WTC11 (cell line): ENCODE data around the gene BAG1. TPM values are rescaled to one million over a fixed set of nuclear protein-coding genes. Genes with fewer than 3 reads are reported as not detected.

ENCODE experiments used
- ATAC-seq: fragments of 200-7000 bp; cut with Tn5 transposase; 2 replicates; pipeline ENCODE4 v1.10.0; 2021; ENCODE audit warnings: mild to moderate bottlenecking, moderate library complexity
- CTCF ChIA-PET: fragments of 300-600 bp; sonication (Branson Sonifier 250); formaldehyde crosslinking; loops from one replicate; lab custom pipeline; 2021; ENCODE audit warnings: antibody characterized with exemption; lab: Charles Lee
- POLR2A ChIA-PET: fragments of 350-600 bp; sonication (Branson Sonifier 250); formaldehyde crosslinking; loops from one replicate; lab custom pipeline; 2021; ENCODE audit warnings: antibody characterized with exemption; lab: Charles Lee
- DNase-seq: peaks from one replicate; pipeline ENCODE4 v3.0.0; 2021; ENCODE audit warnings: low spot score
- H3K27ac Mint-ChIP-seq: 2 replicates; pipeline ENCODE4 v1.8.0; 2021; ENCODE audit warnings: mixed read lengths
- H3K27me3 Mint-ChIP-seq: 2 replicates; pipeline ENCODE4 v1.8.0; 2021; ENCODE audit warnings: low read depth, mild to moderate bottlenecking, moderate library complexity, mixed read lengths
- H3K36me3 Mint-ChIP-seq: 2 replicates; pipeline ENCODE4 v1.8.0; 2021; ENCODE audit warnings: mixed read lengths
- H3K4me1 Mint-ChIP-seq: 2 replicates; pipeline ENCODE4 v1.8.0; 2022; ENCODE audit warnings: mixed read lengths
- H3K4me3 Mint-ChIP-seq: 2 replicates; pipeline ENCODE4 v1.8.0; 2021; ENCODE audit warnings: mild to moderate bottlenecking, moderate library complexity, mixed read lengths
- H3K9me3 Mint-ChIP-seq: 2 replicates; pipeline ENCODE4 v1.8.0; 2021; ENCODE audit warnings: mixed read lengths
- CBFB ChIP-seq: sonication (generic); formaldehyde crosslinking; IDR thresholded peaks from 2 replicates; pipeline ENCODE4 v1.8.1; 2022; ENCODE audit warnings: mild to moderate bottlenecking, low read depth, missing genetic modification reagents
- ETV6 ChIP-seq: sonication (generic); formaldehyde crosslinking; IDR thresholded peaks from 2 replicates; pipeline ENCODE4 v1.8.1; 2022; ENCODE audit warnings: mild to moderate bottlenecking, missing genetic modification reagents
- FOXJ3 ChIP-seq: sonication (generic); formaldehyde crosslinking; IDR thresholded peaks from 2 replicates; pipeline ENCODE4 v1.9.0; 2021; ENCODE audit warnings: missing genetic modification reagents, mild to moderate bottlenecking, borderline replicate concordance
- GRHL2 ChIP-seq: fragments of 250-450 bp; sonication (Bioruptor Pico); IDR thresholded peaks from 2 replicates; pipeline ENCODE4 v1.8.0; 2022; ENCODE audit warnings: mild to moderate bottlenecking, moderate library complexity; ENCODE audit not compliant: insufficient replicate concordance, severe bottlenecking
- HMGA2 ChIP-seq: fragments of 250-450 bp; sonication (Bioruptor Pico); IDR thresholded peaks from 2 replicates; pipeline ENCODE4 v1.4.0; 2021; ENCODE audit warnings: mild to moderate bottlenecking, moderate library complexity
- IRF2 ChIP-seq: sonication (generic); formaldehyde crosslinking; IDR thresholded peaks from 2 replicates; pipeline ENCODE4 v1.8.0; 2022; ENCODE audit warnings: low read depth, missing genetic modification reagents, borderline replicate concordance
- JAZF1 ChIP-seq: fragments of 250-450 bp; sonication (Bioruptor Pico); IDR thresholded peaks from 2 replicates; pipeline ENCODE4 v1.9.0; 2021; ENCODE audit warnings: moderate library complexity, mild to moderate bottlenecking, inconsistent platforms
- KAT7 ChIP-seq: sonication (generic); formaldehyde crosslinking; IDR thresholded peaks from 2 replicates; pipeline ENCODE4 v1.8.1; 2023; ENCODE audit warnings: missing genetic modification reagents, mild to moderate bottlenecking, borderline replicate concordance
- MXD4 ChIP-seq: fragments of 250-450 bp; sonication (Bioruptor Pico); IDR thresholded peaks from 2 replicates; pipeline ENCODE4 v1.8.0; 2021; ENCODE audit warnings: mild to moderate bottlenecking, moderate library complexity, borderline replicate concordance
- NFE2L1 ChIP-seq: sonication (generic); formaldehyde crosslinking; IDR thresholded peaks from 2 replicates; pipeline ENCODE4 v1.8.1; 2023; ENCODE audit warnings: missing genetic modification reagents
- NR1H2 ChIP-seq: sonication (generic); formaldehyde crosslinking; IDR thresholded peaks from 2 replicates; pipeline ENCODE4 v1.9.0; 2021; ENCODE audit warnings: mild to moderate bottlenecking, moderate library complexity, missing genetic modification reagents
- NR2C2 ChIP-seq: sonication (generic); formaldehyde crosslinking; IDR thresholded peaks from 2 replicates; pipeline ENCODE4 v1.8.0; 2022; ENCODE audit warnings: mild to moderate bottlenecking, missing genetic modification reagents
- SMAD4 ChIP-seq: sonication (generic); formaldehyde crosslinking; IDR thresholded peaks from 2 replicates; pipeline ENCODE4 v1.8.0; 2022; ENCODE audit warnings: mild to moderate bottlenecking, missing genetic modification reagents
- SP1 ChIP-seq: sonication (generic); formaldehyde crosslinking; conservative IDR thresholded peaks from 2 replicates; pipeline ENCODE4 v1.8.1; 2022; ENCODE audit warnings: missing genetic modification reagents
- total RNA-seq: library from RNA; stranded (reverse); gene quantifications from 3 replicates; pipeline ENCODE4 v1.2.3, GENCODE V29; 2021
- TF ChIP-seq, protein P1 (sequence below): sonication (generic); formaldehyde crosslinking; IDR thresholded peaks from 2 replicates; pipeline ENCODE4 v1.8.1; 2023; ENCODE audit warnings: mild to moderate bottlenecking, missing genetic modification reagents
- TF ChIP-seq, protein P2 (sequence below): fragments of 250-450 bp; sonication (Bioruptor Pico); IDR thresholded peaks from 2 replicates; pipeline ENCODE4 v1.8.0; 2021; ENCODE audit warnings: mild to moderate bottlenecking
- TF ChIP-seq, protein P3 (sequence below): sonication (generic); formaldehyde crosslinking; IDR thresholded peaks from 2 replicates; pipeline ENCODE4 v1.8.1; 2022; ENCODE audit warnings: low read depth, mild to moderate bottlenecking, moderate library complexity, missing genetic modification reagents, borderline replicate concordance
- TF ChIP-seq, protein P4 (sequence below): sonication (generic); formaldehyde crosslinking; IDR thresholded peaks from 2 replicates; pipeline ENCODE4 v1.8.0; 2022; ENCODE audit warnings: missing genetic modification reagents
- TF ChIP-seq, protein P5 (sequence below): sonication (generic); formaldehyde crosslinking; IDR thresholded peaks from 2 replicates; pipeline ENCODE4 v1.8.1; 2022; ENCODE audit warnings: mild to moderate bottlenecking, moderate library complexity, missing genetic modification reagents
- TF ChIP-seq, protein P6 (sequence below): sonication (generic); formaldehyde crosslinking; IDR thresholded peaks from 2 replicates; pipeline ENCODE4 v1.8.0; 2022; ENCODE audit warnings: mild to moderate bottlenecking, missing genetic modification reagents

Gene BAG1
- total RNA-seq, 1 experiment from 2014 or later: 52.9 TPM

DNA sequence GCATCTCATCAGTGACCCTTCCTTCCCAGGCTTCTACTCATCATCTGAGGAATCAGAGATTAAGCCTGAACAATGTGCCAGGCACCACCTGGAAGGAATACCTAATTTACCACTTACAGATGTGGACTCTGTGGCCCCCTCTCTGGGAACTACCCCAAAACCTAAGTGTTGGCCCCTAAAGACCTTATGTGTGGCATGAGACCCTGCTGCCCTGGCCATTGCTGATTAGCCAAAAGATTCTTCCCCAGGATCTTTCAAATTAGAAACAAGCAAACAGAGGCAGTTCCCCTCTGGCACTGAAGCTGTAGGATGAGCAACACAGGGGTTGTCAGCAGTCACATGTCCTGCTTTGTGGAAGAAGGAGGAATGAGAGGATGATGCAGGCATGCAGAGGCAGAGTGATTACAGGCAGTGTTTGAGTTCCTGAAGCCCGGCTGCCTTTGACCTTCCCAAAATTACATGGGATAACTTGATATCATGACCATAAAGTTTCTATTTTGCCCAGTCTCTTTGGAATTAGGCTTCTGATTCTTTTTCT, 14.0 kb downstream of the BAG1 start (continued):
- TF ChIP-seq HMGA2 (CRISPR knock-in tag): no peak
- TF ChIP-seq CBFB (CRISPR knock-in tag): no peak
- TF ChIP-seq, protein P1, sequence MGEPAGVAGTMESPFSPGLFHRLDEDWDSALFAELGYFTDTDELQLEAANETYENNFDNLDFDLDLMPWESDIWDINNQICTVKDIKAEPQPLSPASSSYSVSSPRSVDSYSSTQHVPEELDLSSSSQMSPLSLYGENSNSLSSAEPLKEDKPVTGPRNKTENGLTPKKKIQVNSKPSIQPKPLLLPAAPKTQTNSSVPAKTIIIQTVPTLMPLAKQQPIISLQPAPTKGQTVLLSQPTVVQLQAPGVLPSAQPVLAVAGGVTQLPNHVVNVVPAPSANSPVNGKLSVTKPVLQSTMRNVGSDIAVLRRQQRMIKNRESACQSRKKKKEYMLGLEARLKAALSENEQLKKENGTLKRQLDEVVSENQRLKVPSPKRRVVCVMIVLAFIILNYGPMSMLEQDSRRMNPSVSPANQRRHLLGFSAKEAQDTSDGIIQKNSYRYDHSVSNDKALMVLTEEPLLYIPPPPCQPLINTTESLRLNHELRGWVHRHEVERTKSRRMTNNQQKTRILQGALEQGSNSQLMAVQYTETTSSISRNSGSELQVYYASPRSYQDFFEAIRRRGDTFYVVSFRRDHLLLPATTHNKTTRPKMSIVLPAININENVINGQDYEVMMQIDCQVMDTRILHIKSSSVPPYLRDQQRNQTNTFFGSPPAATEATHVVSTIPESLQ (CRISPR knock-in tag): no peak
- no peak for TF ChIP-seq ETV6 (CRISPR knock-in tag)
- no peak for TF ChIP-seq IRF2 (CRISPR knock-in tag)
- TF ChIP-seq NFE2L1 (CRISPR knock-in tag): no peak
- no peak for TF ChIP-seq NR1H2 (CRISPR knock-in tag)
- TF ChIP-seq FOXJ3 (CRISPR knock-in tag): no peak
- TF ChIP-seq JAZF1 (CRISPR knock-in tag): no peak
- TF ChIP-seq, protein P2, sequence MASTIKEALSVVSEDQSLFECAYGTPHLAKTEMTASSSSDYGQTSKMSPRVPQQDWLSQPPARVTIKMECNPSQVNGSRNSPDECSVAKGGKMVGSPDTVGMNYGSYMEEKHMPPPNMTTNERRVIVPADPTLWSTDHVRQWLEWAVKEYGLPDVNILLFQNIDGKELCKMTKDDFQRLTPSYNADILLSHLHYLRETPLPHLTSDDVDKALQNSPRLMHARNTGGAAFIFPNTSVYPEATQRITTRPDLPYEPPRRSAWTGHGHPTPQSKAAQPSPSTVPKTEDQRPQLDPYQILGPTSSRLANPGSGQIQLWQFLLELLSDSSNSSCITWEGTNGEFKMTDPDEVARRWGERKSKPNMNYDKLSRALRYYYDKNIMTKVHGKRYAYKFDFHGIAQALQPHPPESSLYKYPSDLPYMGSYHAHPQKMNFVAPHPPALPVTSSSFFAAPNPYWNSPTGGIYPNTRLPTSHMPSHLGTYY (CRISPR knock-in tag): no peak

DNA sequence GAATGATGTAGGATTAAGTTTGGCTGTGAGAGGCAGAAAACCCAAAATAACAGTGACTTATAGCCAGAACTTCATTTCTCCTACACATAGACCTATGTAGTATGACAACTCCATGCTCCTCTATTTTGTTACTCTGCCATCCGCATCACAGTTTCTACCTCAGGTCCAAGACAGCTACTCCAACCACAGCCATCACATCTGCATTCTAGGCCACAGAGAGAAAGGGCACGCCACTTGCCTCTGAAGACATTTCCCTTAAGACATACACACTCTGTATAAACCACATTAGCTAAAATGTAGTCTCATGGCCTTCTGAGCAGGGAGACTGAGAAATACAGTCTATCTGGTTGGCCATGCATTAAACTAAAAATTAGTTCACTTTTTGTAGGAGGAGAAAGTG, 14.5 kb downstream of the BAG1 start:
- Mint-ChIP-seq H3K27me3 (no peaks in the 10 kb centered on the region), H3K36me3 (peaks cover 18% of the 10 kb centered on the region), H3K9me3 (no peaks in the 10 kb centered on the region), H3K4me1 (no peaks in the 10 kb centered on the region), H3K27ac (peak overlapping the region; percentile 75; the same call in 1 of the 2 replicates), H3K4me3 (no peak overlapping the region)
- POLR2A ChIA-PET: no interaction called here
- ATAC-seq: no peak
- no peak for DNase-seq
- TF ChIP-seq SP1 (no peak), MXD4 (CRISPR knock-in tag) (no peak), GRHL2 (CRISPR knock-in tag) (no peak)
- TF ChIP-seq, protein P3, sequence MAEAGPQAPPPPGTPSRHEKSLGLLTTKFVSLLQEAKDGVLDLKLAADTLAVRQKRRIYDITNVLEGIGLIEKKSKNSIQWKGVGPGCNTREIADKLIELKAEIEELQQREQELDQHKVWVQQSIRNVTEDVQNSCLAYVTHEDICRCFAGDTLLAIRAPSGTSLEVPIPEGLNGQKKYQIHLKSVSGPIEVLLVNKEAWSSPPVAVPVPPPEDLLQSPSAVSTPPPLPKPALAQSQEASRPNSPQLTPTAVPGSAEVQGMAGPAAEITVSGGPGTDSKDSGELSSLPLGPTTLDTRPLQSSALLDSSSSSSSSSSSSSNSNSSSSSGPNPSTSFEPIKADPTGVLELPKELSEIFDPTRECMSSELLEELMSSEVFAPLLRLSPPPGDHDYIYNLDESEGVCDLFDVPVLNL (CRISPR knock-in tag): no peak
- TF ChIP-seq, protein P4, sequence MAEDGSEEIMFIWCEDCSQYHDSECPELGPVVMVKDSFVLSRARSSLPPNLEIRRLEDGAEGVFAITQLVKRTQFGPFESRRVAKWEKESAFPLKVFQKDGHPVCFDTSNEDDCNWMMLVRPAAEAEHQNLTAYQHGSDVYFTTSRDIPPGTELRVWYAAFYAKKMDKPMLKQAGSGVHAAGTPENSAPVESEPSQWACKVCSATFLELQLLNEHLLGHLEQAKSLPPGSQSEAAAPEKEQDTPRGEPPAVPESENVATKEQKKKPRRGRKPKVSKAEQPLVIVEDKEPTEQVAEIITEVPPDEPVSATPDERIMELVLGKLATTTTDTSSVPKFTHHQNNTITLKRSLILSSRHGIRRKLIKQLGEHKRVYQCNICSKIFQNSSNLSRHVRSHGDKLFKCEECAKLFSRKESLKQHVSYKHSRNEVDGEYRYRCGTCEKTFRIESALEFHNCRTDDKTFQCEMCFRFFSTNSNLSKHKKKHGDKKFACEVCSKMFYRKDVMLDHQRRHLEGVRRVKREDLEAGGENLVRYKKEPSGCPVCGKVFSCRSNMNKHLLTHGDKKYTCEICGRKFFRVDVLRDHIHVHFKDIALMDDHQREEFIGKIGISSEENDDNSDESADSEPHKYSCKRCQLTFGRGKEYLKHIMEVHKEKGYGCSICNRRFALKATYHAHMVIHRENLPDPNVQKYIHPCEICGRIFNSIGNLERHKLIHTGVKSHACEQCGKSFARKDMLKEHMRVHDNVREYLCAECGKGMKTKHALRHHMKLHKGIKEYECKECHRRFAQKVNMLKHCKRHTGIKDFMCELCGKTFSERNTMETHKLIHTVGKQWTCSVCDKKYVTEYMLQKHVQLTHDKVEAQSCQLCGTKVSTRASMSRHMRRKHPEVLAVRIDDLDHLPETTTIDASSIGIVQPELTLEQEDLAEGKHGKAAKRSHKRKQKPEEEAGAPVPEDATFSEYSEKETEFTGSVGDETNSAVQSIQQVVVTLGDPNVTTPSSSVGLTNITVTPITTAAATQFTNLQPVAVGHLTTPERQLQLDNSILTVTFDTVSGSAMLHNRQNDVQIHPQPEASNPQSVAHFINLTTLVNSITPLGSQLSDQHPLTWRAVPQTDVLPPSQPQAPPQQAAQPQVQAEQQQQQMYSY (CRISPR knock-in tag): no peak
- CTCF ChIA-PET: no interaction called here

DNA sequence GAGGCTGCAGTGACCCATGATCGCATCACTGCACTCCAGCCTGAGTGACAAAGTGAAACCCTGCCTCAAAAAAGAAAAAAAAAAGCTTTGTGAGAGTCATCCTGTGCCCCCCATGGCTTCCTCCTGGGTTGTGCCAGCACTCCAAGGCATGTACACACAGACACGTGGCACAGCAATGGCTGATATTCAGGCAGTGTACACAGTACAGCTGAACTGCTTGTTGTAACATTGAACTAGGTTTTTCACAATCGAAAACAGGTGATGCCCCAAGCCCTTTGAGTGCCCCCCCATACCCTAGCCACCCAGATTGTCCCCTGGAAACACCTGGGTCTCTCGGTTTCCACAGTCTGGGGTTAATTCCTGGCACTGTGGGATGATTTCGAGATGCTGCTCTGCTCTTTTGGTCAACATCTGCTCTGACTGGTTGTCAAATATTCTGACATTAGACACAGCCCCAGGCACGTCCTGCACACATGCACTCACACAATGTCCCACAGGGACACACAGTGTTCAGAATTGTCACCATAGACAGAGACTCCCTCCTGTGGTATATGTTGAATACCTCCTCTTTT, 15.3 kb downstream of the BAG1 start:
- ChIA-PET POLR2A (no interaction called here), CTCF (no interaction called here)
- DNase-seq: no peak
- no peaks in the 10 kb centered on the region for H3K9me3 Mint-ChIP-seq
- no peaks in the 10 kb centered on the region for H3K4me1 Mint-ChIP-seq
- H3K4me3 Mint-ChIP-seq: no peak overlapping the region
- peak overlapping the region; percentile 79; the same call in 1 of the 2 replicates for H3K27ac Mint-ChIP-seq
- H3K27me3 Mint-ChIP-seq: no peaks in the 10 kb centered on the region
- H3K36me3 Mint-ChIP-seq: peaks cover 11% of the 10 kb centered on the region
- ATAC-seq: no peak
- TF ChIP-seq, protein P5, sequence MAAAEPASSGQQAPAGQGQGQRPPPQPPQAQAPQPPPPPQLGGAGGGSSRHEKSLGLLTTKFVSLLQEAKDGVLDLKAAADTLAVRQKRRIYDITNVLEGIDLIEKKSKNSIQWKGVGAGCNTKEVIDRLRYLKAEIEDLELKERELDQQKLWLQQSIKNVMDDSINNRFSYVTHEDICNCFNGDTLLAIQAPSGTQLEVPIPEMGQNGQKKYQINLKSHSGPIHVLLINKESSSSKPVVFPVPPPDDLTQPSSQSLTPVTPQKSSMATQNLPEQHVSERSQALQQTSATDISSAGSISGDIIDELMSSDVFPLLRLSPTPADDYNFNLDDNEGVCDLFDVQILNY (CRISPR knock-in tag): no peak
- TF ChIP-seq SMAD4 (CRISPR knock-in tag) (no peak), NR1H2 (CRISPR knock-in tag) (no peak), NR2C2 (CRISPR knock-in tag) (no peak), KAT7 (CRISPR knock-in tag) (no peak), MXD4 (CRISPR knock-in tag) (no peak)
- TF ChIP-seq, protein P6, sequence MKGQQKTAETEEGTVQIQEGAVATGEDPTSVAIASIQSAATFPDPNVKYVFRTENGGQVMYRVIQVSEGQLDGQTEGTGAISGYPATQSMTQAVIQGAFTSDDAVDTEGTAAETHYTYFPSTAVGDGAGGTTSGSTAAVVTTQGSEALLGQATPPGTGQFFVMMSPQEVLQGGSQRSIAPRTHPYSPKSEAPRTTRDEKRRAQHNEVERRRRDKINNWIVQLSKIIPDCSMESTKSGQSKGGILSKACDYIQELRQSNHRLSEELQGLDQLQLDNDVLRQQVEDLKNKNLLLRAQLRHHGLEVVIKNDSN (CRISPR knock-in tag): no peak
- TF ChIP-seq, protein P3 (CRISPR knock-in tag): no peak
